ENCODE data around the gene LIPM.

The LIPM gene

DNA sequence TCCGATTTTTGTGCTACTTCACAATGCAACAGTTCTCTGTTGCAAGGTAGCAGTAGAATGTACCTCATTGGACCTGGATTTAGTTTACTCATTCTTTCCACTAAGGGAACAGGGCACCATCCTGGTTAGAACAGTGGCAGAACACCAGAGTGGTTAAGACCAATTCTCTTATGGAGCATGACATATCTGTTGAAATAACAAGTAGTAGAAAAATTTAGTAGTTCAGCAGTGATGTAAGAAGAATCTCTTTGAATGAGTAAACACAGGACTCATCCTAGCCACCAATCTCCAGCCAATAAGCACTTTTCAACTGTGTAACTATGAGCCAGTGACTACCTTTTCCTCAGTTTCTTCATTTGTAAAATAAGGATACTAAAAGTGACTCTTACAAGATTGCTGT lies 46.7 kb downstream of the LIPM start:
- DNase-seq (ENCODE audit: low read depth in 1 of 2, low spot score in 1 of 2) = peak in 1 of 2 experiments; percentile 56

DNA sequence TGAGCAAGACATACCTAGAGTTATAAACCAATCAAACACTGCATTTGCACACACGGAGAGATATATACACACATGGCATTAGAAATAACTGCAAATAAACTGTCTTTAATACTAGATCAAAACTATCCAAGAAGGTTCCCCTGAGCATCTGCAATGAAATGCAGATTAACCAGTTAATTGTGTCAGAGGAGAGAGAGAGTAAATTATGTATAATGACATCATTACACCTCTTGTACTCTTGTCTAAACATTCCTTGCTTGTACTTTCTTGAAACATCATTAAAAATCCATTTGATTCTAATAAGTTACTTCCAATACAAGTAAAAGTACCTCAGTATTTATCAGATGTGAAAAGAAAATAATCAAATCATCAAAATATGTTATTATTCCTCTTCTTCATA lies 48.2 kb downstream of the LIPM start:
- TF ChIP-seq, protein P1, sequence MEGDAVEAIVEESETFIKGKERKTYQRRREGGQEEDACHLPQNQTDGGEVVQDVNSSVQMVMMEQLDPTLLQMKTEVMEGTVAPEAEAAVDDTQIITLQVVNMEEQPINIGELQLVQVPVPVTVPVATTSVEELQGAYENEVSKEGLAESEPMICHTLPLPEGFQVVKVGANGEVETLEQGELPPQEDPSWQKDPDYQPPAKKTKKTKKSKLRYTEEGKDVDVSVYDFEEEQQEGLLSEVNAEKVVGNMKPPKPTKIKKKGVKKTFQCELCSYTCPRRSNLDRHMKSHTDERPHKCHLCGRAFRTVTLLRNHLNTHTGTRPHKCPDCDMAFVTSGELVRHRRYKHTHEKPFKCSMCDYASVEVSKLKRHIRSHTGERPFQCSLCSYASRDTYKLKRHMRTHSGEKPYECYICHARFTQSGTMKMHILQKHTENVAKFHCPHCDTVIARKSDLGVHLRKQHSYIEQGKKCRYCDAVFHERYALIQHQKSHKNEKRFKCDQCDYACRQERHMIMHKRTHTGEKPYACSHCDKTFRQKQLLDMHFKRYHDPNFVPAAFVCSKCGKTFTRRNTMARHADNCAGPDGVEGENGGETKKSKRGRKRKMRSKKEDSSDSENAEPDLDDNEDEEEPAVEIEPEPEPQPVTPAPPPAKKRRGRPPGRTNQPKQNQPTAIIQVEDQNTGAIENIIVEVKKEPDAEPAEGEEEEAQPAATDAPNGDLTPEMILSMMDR (IDR thresholded peaks at IDR 0.05; ENCODE audit: insufficient read depth, low read length) = no peak
- TF ChIP-seq SPI1 (IDR thresholded peaks at IDR 0.05; ENCODE audit: borderline replicate concordance, low read depth) = no peak
- no peak for TF ChIP-seq GABPA (IDR thresholded peaks at IDR 0.05; ENCODE audit: low read depth)
- TF ChIP-seq, protein P2, sequence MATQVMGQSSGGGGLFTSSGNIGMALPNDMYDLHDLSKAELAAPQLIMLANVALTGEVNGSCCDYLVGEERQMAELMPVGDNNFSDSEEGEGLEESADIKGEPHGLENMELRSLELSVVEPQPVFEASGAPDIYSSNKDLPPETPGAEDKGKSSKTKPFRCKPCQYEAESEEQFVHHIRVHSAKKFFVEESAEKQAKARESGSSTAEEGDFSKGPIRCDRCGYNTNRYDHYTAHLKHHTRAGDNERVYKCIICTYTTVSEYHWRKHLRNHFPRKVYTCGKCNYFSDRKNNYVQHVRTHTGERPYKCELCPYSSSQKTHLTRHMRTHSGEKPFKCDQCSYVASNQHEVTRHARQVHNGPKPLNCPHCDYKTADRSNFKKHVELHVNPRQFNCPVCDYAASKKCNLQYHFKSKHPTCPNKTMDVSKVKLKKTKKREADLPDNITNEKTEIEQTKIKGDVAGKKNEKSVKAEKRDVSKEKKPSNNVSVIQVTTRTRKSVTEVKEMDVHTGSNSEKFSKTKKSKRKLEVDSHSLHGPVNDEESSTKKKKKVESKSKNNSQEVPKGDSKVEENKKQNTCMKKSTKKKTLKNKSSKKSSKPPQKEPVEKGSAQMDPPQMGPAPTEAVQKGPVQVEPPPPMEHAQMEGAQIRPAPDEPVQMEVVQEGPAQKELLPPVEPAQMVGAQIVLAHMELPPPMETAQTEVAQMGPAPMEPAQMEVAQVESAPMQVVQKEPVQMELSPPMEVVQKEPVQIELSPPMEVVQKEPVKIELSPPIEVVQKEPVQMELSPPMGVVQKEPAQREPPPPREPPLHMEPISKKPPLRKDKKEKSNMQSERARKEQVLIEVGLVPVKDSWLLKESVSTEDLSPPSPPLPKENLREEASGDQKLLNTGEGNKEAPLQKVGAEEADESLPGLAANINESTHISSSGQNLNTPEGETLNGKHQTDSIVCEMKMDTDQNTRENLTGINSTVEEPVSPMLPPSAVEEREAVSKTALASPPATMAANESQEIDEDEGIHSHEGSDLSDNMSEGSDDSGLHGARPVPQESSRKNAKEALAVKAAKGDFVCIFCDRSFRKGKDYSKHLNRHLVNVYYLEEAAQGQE (IDR thresholded peaks at IDR 0.05; ENCODE audit: insufficient replicate concordance, low read depth) = no peak
- DNase-seq (ENCODE audit: low read depth in 1 of 2, low spot score in 1 of 2) = no peak
- Histone ChIP-seq H3K27ac (replicated peaks) (peak overlapping the region; percentile 64), H3K27me3 (ENCODE audit: insufficient read depth, poor library complexity, severe bottlenecking) (no peaks in the 10 kb centered on the region), H3K4me3 (replicated peaks; ENCODE audit: insufficient read depth, low read length) (peak overlapping the region; percentile 88)

More for the DNA sequence above, 46.7 kb downstream of the LIPM start:
- H3K27ac ChIP-seq (replicated peaks) = no peak overlapping the region; the same call in 1 of the 2 replicates
- H3K4me3 ChIP-seq (replicated peaks; ENCODE audit: insufficient read depth, low read length) = peak overlapping the region; percentile 88
- H3K27me3 ChIP-seq (ENCODE audit: insufficient read depth, poor library complexity, severe bottlenecking) = no peaks in the 10 kb centered on the region
- no peak for TF ChIP-seq SPI1 (IDR thresholded peaks at IDR 0.05; ENCODE audit: borderline replicate concordance, low read depth)
- TF ChIP-seq, protein P1 (IDR thresholded peaks at IDR 0.05; ENCODE audit: insufficient read depth, low read length) = no peak
- no peak for TF ChIP-seq POLR2AphosphoS5 (IDR thresholded peaks at IDR 0.05; ENCODE audit: low read depth)
- TF ChIP-seq GABPA (IDR thresholded peaks at IDR 0.05; ENCODE audit: low read depth) = no peak
- TF ChIP-seq, protein P2 (IDR thresholded peaks at IDR 0.05; ENCODE audit: insufficient replicate concordance, low read depth) = no peak

DNA sequence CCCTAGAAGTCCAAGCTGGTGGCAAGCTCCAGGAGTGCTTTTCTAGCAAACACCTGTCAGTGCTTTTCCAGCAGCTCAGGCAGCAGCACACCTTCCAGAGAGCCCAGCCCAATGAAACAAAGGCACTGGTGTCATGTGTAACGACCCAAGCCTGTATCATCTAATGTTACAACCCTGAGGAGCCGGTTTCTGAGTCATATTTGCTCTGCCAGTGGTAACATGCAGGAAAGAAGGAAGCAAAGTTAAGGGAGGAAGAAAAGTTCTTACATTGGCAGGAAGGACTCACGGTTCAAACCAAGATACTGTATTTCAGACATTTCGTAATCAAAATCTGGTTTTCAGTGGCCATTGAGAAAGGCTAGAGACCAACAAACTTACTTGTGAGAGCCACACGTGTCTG lies 49.2 kb downstream of the LIPM start, which contains the start of gene ANKRD22:
Gene ANKRD22 (minus strand): TSS at position 139 of the 400 bp plus-strand sequence. CDS start 237 bp downstream, outside the sequence.
- Histone ChIP-seq H3K27me3 (ENCODE audit: insufficient read depth, poor library complexity, severe bottlenecking) (no peaks in the 10 kb centered on the region), H3K4me3 (replicated peaks; ENCODE audit: insufficient read depth, low read length) (peak within 1 kb of the TSS; percentile 88), H3K27ac (replicated peaks) (peak within 1 kb of the TSS; percentile 64)
- DNase-seq (ENCODE audit: low read depth in 1 of 2, low spot score in 1 of 2) = peak; percentile 92 to 96
- TF ChIP-seq, protein P2 (IDR thresholded peaks at IDR 0.05; ENCODE audit: insufficient replicate concordance, low read depth) = no peak
- TF ChIP-seq SPI1 (IDR thresholded peaks at IDR 0.05; ENCODE audit: borderline replicate concordance, low read depth) = peak; percentile 42; the same call in 1 of the 2 replicates
